Smooth muscle cell (in vitro differentiated cells): ENCODE data around the gene SLC44A3. TPM values are rescaled to one million over a fixed set of nuclear protein-coding genes. Genes with fewer than 3 reads are reported as not detected.

Source experiments
- DNase-seq: peaks from one replicate; lab custom pipeline; 2025; ENCODE audit not compliant: unreplicated experiment; lab: John Stamatoyannopoulos, UW
- H2AFZ ChIP-seq: fragments of 200-600 bp; sonication (generic); 2 replicates; pipeline ENCODE4 v1.6.0; 2016; ENCODE audit warnings: antibody characterized with exemption, low read depth, mild to moderate bottlenecking
- H3F3A ChIP-seq: fragments of 200-600 bp; sonication (generic); 2 replicates; pipeline ENCODE4 v1.6.0; 2017; ENCODE audit warnings: antibody characterized with exemption, low read depth
- H3K27ac ChIP-seq: fragments of 200-600 bp; sonication (generic); 2 replicates; pipeline ENCODE4 v1.5.1; 2016; ENCODE audit warnings: low read depth, mild to moderate bottlenecking
- H3K27me3 ChIP-seq: fragments of 200-600 bp; sonication (generic); 2 replicates; pipeline ENCODE4 v1.6.1; 2016; ENCODE audit warnings: low read depth, mild to moderate bottlenecking
- H3K36me3 ChIP-seq: fragments of 200-600 bp; sonication (generic); 2 replicates; pipeline ENCODE4 v1.5.1; 2016; ENCODE audit warnings: low read depth
- H3K4me1 ChIP-seq: fragments of 200-600 bp; sonication (generic); 2 replicates; pipeline ENCODE4 v1.5.1; 2016; ENCODE audit warnings: low read depth
- H3K4me2 ChIP-seq: fragments of 200-600 bp; sonication (generic); 2 replicates; pipeline ENCODE4 v1.6.0; 2016; ENCODE audit warnings: mild to moderate bottlenecking
- H3K4me3 ChIP-seq: fragments of 200-600 bp; sonication (generic); 2 replicates; pipeline ENCODE4 v1.5.1; 2016; ENCODE audit warnings: mild to moderate bottlenecking
- H3K79me2 ChIP-seq: fragments of 200-600 bp; sonication (generic); 2 replicates; pipeline ENCODE4 v1.6.0; 2016; ENCODE audit warnings: low read depth, mild to moderate bottlenecking
- H3K9ac ChIP-seq: fragments of 200-600 bp; sonication (generic); 2 replicates; pipeline ENCODE4 v1.6.0; 2016; ENCODE audit warnings: low read depth
- H3K9me3 ChIP-seq: fragments of 200-600 bp; sonication (generic); replicated peaks from 2 replicates; pipeline ENCODE4 v1.5.1; 2016; ENCODE audit warnings: low read depth
- H4K20me1 ChIP-seq: fragments of 200-600 bp; sonication (generic); 2 replicates; pipeline ENCODE4 v1.6.0; 2016; ENCODE audit warnings: low read depth
- WGBS: methylation state at CpG from one replicate; pipeline ENCODE4 v1.1.7; 2016; ENCODE audit warnings: low lambda C conversion rate; 5-methylcytosine and 5-hydroxymethylcytosine counted together
- polyA plus RNA-seq: library from polyadenylated mRNA; unstranded; fragments of >200 nt; fragmentation: Nextera tagmentation; extraction: Ambion mirVana; gene quantifications from 2 replicates; pipeline ENCODE4 v1.2.1, GENCODE V29; 2016
- total RNA-seq: library from RNA; depleted of rRNA; stranded (reverse); fragments of >200 nt; gene quantifications from 2 replicates; pipeline ENCODE4 v1.2.3, GENCODE V29; 2014
- TF ChIP-seq, protein P1 (sequence below): fragments of 200-600 bp; sonication (generic); IDR thresholded peaks from 2 replicates; pipeline ENCODE4 v1.5.1; 2017; ENCODE audit warnings: borderline replicate concordance, mild to moderate bottlenecking, antibody characterized with exemption; ENCODE audit not compliant: insufficient read depth, poor library complexity, severe bottlenecking

SLC44A3 gene
- total and polyA plus RNA-seq, 2 experiments from 2014 or later: 3.2 to 10.0 TPM

GRCh38 chr1:94903280-94904009 is 83.3 kb downstream of the SLC44A3 start:
- Histone ChIP-seq H3F3A (peaks cover 22% of the 10 kb centered on the region), H3K79me2 (peaks cover 92% of the 10 kb centered on the region), H3K4me1 (peaks cover 6% of the 10 kb centered on the region), H3K9me3 (no peaks in the 10 kb centered on the region), H2AFZ (no peak overlapping the region), H3K4me2 (peak overlapping the region; percentile 40), H3K27ac (peak overlapping the region; percentile 73), H3K9ac (peak overlapping the region; percentile 11), H3K36me3 (peaks cover 17% of the 10 kb centered on the region), H4K20me1 (peaks cover 98% of the 10 kb centered on the region), H3K27me3 (no peaks in the 10 kb centered on the region), H3K4me3 (no peak overlapping the region)
- no peak for DNase-seq
- TF ChIP-seq, protein P1, sequence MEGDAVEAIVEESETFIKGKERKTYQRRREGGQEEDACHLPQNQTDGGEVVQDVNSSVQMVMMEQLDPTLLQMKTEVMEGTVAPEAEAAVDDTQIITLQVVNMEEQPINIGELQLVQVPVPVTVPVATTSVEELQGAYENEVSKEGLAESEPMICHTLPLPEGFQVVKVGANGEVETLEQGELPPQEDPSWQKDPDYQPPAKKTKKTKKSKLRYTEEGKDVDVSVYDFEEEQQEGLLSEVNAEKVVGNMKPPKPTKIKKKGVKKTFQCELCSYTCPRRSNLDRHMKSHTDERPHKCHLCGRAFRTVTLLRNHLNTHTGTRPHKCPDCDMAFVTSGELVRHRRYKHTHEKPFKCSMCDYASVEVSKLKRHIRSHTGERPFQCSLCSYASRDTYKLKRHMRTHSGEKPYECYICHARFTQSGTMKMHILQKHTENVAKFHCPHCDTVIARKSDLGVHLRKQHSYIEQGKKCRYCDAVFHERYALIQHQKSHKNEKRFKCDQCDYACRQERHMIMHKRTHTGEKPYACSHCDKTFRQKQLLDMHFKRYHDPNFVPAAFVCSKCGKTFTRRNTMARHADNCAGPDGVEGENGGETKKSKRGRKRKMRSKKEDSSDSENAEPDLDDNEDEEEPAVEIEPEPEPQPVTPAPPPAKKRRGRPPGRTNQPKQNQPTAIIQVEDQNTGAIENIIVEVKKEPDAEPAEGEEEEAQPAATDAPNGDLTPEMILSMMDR: no peak
- WGBS: 62% methylated on average over 7 of the region's 7 CpGs

DNA sequence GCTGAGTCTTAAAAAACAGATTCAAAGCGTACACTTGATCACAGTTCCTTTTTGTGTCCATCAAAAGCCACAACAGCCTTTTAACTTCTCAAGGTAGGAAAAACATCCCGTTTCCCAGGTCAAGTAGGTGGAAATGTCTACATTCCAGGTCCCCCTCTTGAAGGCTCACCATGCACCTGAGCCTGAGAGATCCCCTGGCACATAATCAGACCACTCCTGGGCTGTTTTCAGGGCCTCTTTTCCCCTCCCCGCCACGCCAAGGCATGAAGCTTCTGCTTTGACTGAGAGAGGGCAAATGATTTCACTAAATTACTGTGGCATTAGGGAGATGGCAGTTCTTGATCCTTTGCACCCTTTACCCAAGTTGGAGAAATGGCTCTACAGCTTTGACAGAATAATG is 85.0 kb downstream of the SLC44A3 start:
- Histone ChIP-seq H3K27me3 (no peaks in the 10 kb centered on the region), H3K4me3 (no peak overlapping the region), H3F3A (peaks cover 20% of the 10 kb centered on the region), H3K27ac (peak overlapping the region; percentile 73), H3K4me1 (peaks cover 12% of the 10 kb centered on the region), H3K9me3 (no peaks in the 10 kb centered on the region), H3K79me2 (peaks cover 97% of the 10 kb centered on the region), H4K20me1 (peaks cover 98% of the 10 kb centered on the region), H3K9ac (no peak overlapping the region), H3K36me3 (peaks cover 13% of the 10 kb centered on the region), H2AFZ (no peak overlapping the region), H3K4me2 (no peak overlapping the region)
- WGBS: 96% methylated on average over 4 of the region's 4 CpGs
- TF ChIP-seq, protein P1: no peak
- DNase-seq: no peak

GRCh38 chr1:94906382-94906781 is 86.2 kb downstream of the SLC44A3 start:
- Histone ChIP-seq H3F3A (peaks cover 23% of the 10 kb centered on the region), H3K27me3 (no peaks in the 10 kb centered on the region), H3K9me3 (no peaks in the 10 kb centered on the region), H3K79me2 (peaks cover 98% of the 10 kb centered on the region), H3K4me3 (no peak overlapping the region), H3K27ac (no peak overlapping the region), H3K36me3 (peaks cover 11% of the 10 kb centered on the region), H3K4me1 (peaks cover 18% of the 10 kb centered on the region), H3K4me2 (no peak overlapping the region), H2AFZ (no peak overlapping the region), H3K9ac (no peak overlapping the region), H4K20me1 (peaks cover 100% of the 10 kb centered on the region)
- 96% methylated on average over 5 of the region's 5 CpGs for WGBS
- DNase-seq: no peak
- TF ChIP-seq, protein P1: no peak

DNA sequence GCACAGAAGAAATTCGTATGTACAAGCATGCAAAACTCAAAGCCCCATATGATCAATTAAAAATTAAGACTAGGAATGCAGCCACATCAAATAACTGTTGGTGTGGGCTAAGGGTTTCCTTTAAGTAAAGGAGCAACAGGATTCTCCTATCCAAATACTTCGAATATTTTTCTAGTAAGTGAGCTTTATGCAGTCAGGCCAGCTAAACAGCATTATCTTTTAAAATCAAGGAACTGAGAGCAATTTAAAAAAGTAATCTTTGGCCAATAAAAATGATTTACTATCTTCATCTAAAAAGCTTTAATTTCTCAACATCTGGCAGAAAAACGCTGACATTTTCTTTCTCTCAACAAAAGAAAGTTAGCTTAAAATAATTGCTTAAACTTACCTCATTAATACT is 87.0 kb downstream of the SLC44A3 start:
- H2AFZ ChIP-seq: no peak overlapping the region
- WGBS: 79% methylated on average over 3 of the region's 3 CpGs
- H3K27me3 ChIP-seq: no peaks in the 10 kb centered on the region
- H3K79me2 ChIP-seq: peaks cover 100% of the 10 kb centered on the region
- no peak overlapping the region for H3K4me3 ChIP-seq
- peak overlapping the region; percentile 2 for H3K4me2 ChIP-seq
- H3K36me3 ChIP-seq: peaks cover 10% of the 10 kb centered on the region
- H3K9me3 ChIP-seq: no peaks in the 10 kb centered on the region
- DNase-seq: no peak
- H4K20me1 ChIP-seq: peaks cover 100% of the 10 kb centered on the region
- H3K4me1 ChIP-seq: peaks cover 20% of the 10 kb centered on the region
- TF ChIP-seq, protein P1: no peak
- H3K27ac ChIP-seq: peak overlapping the region; percentile 5
- H3F3A ChIP-seq: peaks cover 18% of the 10 kb centered on the region
- H3K9ac ChIP-seq: no peak overlapping the region
